GM12878 (cell line): ENCODE results near the gene CHRNA9. TPM values are rescaled to one million over a fixed set of nuclear protein-coding genes. Genes with fewer than 3 reads are reported as not detected.
A peak's percentile ranks its signal among the peaks of the same experiment; 100 is the strongest.

Experiments
- ASH2L ChIP-seq: fragments of 300-600, 200-600 bp; sonication (generic); IDR thresholded peaks from 2 replicates; pipeline ENCODE4 v1.6.1; 2017; ENCODE audit warnings: low read depth, mild to moderate bottlenecking, borderline replicate concordance
- CREM ChIP-seq: IDR thresholded peaks from 2 replicates; pipeline ENCODE4 v1.6.1; 2014; ENCODE audit warnings: antibody characterized with exemption, low read depth
- EZH2 ChIP-seq: IDR thresholded peaks from 2 replicates; pipeline ENCODE4 v1.6.1; 2012; ENCODE audit warnings: low read depth, mild to moderate bottlenecking, control low read depth, inconsistent platforms, low read length, borderline replicate concordance; ENCODE audit not compliant: control insufficient read depth
- GABPA ChIP-seq: IDR thresholded peaks from 2 replicates; pipeline ENCODE4 v1.6.1; 2014; ENCODE audit warnings: antibody characterized with exemption, low read depth, mild to moderate bottlenecking, inconsistent platforms
- IRF4 ChIP-seq: IDR thresholded peaks from 2 replicates; pipeline ENCODE4 v1.6.1; 2011; ENCODE audit warnings: low read depth, low read length
- JUND ChIP-seq: IDR thresholded peaks from 2 replicates; pipeline ENCODE4 v1.6.1; 2012; ENCODE audit warnings: low read depth, mild to moderate bottlenecking, low read length, improper control_type of control experiment, moderate library complexity
- MYC ChIP-seq: IDR thresholded peaks from 2 replicates; pipeline ENCODE4 v1.6.1; 2011; ENCODE audit warnings: mild to moderate bottlenecking, low read length, moderate library complexity, inconsistent platforms; ENCODE audit not compliant: insufficient read depth, insufficient replicate concordance, insufficient read length, severe bottlenecking
- NBN ChIP-seq: fragments of 450-650 bp; IDR thresholded peaks from 2 replicates; pipeline ENCODE4 v1.6.1; 2016
- NFXL1 ChIP-seq: fragments of 450-650 bp; IDR thresholded peaks from 2 replicates; pipeline ENCODE4 v1.6.1; 2017; ENCODE audit warnings: antibody characterized with exemption, mild to moderate bottlenecking, borderline replicate concordance
- PAX5 ChIP-seq: IDR thresholded peaks from 2 replicates; pipeline ENCODE4 v1.6.1; 2011; ENCODE audit warnings: low read depth, low read length, borderline replicate concordance
- RCOR1 ChIP-seq: conservative IDR thresholded peaks from 2 replicates; pipeline ENCODE4 v1.6.1; 2012; ENCODE audit warnings: low read depth, low read length, improper control_type of control experiment
- STAT1 ChIP-seq: fragments of 450-650 bp; conservative IDR thresholded peaks from 2 replicates; pipeline ENCODE4 v1.6.1; 2014; ENCODE audit warnings: antibody characterized with exemption, mild to moderate bottlenecking
- TBL1XR1 ChIP-seq: IDR thresholded peaks from 2 replicates; pipeline ENCODE4 v1.6.1; 2012; ENCODE audit warnings: low read depth, low read length, improper control_type of control experiment
- ZNF24 ChIP-seq: fragments of 450-650 bp; IDR thresholded peaks from 2 replicates; pipeline ENCODE4 v1.6.1; 2017; ENCODE audit warnings: antibody characterized with exemption, mild to moderate bottlenecking
- ZNF274 ChIP-seq: IDR thresholded peaks from one replicate; pipeline ENCODE4 v1.8.0; 2011; ENCODE audit not compliant: insufficient read length, insufficient read depth
- ZNF687 ChIP-seq: fragments of 450-650 bp; IDR thresholded peaks from 2 replicates; pipeline ENCODE4 v1.6.1; 2017; ENCODE audit warnings: mild to moderate bottlenecking, moderate library complexity
- polyA plus RNA-seq, 11 experiments: library from polyadenylated mRNA; depleted of rRNA in 4 of 11; unstranded in 6 of 11; stranded (reverse) in 5 of 11; fragments of >200 nt; fragmentation: Nextera tagmentation in 4 of 11; fragmentation: Illumina TruSeq in 1 of 11; extraction: Ambion mirVana in 4 of 11; extraction: Trizol in 1 of 11; gene quantifications; 1 replicate in 1 of 11; 2 replicates in 10 of 11; pipeline versions ENCODE4 v1.2.1 to v1.2.3, GENCODE V29; 2011 to 2016; ENCODE audit warnings: inconsistent platforms in 2 of 11, missing spikeins in 2 of 11, low read depth in 1 of 11
- total RNA-seq, 4 experiments: library from RNA; depleted of rRNA in 3 of 4; stranded (reverse); fragments of >200 nt in 3 of 4; fragmentation: Illumina TruSeq in 1 of 4; extraction: Trizol in 1 of 4; gene quantifications; 2 replicates each; pipeline versions ENCODE4 v1.2.1 to v1.2.3, GENCODE V29; 2013 to 2021
- TF ChIP-seq, protein P1 (sequence below): IDR thresholded peaks from 2 replicates; pipeline ENCODE4 v1.6.1; 2012; ENCODE audit warnings: low read depth, low read length, improper control_type of control experiment
- TF ChIP-seq, protein P2 (sequence below): IDR thresholded peaks from 2 replicates; pipeline ENCODE4 v1.6.1; 2011; ENCODE audit warnings: borderline replicate concordance, low read depth, mild to moderate bottlenecking, moderate library complexity, low read length; ENCODE audit not compliant: insufficient read depth, poor library complexity, severe bottlenecking
- TF ChIP-seq, protein P3 (sequence below): fragments of 450-650 bp; IDR thresholded peaks from 2 replicates; pipeline ENCODE4 v1.6.1; 2018; ENCODE audit warnings: mild to moderate bottlenecking, low read depth, moderate library complexity; ENCODE audit not compliant: partially characterized antibody
- TF ChIP-seq, protein P4 (sequence below): IDR thresholded peaks from 2 replicates; pipeline ENCODE4 v1.6.1; 2012; ENCODE audit warnings: low read depth, low read length, improper control_type of control experiment

Gene CHRNA9
- total and polyA plus RNA-seq, 10 of the 15 experiments (the other 5 are each of a cell fraction or from before 2014, with no cell fraction given) = 0.05 to 0.09 (median 0.08) TPM; not detected in 7

DNA sequence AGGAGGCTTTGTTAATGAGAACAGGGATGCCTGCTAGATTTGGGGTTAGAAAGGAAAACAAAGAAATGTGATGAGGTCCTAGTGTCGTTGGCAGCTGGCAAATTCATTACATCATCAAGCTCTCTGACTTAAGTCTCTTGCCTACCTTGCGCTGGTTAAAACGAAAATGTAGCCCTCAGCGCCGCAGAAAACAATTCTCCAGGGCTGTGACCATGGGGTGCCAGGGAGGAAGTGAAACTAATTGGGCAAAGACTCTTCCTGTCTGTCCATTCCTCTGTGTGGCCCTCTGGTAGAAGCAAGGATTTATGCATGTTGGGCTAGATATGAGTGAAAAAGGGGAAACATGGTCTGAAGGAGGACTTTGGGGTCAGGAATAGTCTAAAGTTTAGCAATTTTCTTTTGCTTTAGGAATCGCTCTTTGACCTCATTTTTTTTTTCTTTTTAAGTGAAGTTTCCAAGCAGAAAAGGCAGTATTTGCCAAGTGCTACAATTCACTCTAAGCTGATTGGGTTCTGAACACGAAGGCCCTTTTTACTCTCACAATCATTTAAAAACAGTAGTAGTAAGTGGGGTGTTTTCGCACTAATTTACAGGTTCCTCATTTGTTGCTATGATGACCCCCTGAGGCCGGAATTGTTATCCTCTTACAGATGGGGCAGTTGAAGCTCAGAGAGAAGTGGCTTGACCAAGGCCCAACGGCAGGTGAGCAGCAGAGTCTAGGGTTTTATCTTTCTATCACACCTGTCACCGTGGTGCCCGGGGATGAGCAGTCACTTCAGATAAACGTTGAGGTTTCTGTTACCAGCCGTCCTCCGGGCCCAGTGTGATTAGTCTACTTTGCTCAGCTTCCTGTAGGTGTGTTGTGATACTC, 27.3 kb upstream of the CHRNA9 start (continued):
- TF ChIP-seq STAT1 (no peak), NBN (peak; percentile 80), EZH2 (no peak), GABPA (no peak), ASH2L (no peak), JUND (no peak), ZNF274 (no peak), NFXL1 (no peak), MYC (no peak), ZNF687 (peak; percentile 82), TBL1XR1 (no peak), CREM (peak; percentile 36; the same call in 1 of the 2 replicates), IRF4 (peak; percentile 87), RCOR1 (no peak), PAX5 (0 out of 2 replicates have a peak, but pooled peaks have one; percentile 51), ZNF24 (peak; percentile 38)
- TF ChIP-seq, protein P1, sequence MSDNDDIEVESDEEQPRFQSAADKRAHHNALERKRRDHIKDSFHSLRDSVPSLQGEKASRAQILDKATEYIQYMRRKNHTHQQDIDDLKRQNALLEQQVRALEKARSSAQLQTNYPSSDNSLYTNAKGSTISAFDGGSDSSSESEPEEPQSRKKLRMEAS = no peak; the same call in 1 of the 2 replicates
- TF ChIP-seq, protein P2, sequence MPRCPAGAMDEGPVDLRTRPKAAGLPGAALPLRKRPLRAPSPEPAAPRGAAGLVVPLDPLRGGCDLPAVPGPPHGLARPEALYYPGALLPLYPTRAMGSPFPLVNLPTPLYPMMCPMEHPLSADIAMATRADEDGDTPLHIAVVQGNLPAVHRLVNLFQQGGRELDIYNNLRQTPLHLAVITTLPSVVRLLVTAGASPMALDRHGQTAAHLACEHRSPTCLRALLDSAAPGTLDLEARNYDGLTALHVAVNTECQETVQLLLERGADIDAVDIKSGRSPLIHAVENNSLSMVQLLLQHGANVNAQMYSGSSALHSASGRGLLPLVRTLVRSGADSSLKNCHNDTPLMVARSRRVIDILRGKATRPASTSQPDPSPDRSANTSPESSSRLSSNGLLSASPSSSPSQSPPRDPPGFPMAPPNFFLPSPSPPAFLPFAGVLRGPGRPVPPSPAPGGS = no peak
- TF ChIP-seq, protein P3, sequence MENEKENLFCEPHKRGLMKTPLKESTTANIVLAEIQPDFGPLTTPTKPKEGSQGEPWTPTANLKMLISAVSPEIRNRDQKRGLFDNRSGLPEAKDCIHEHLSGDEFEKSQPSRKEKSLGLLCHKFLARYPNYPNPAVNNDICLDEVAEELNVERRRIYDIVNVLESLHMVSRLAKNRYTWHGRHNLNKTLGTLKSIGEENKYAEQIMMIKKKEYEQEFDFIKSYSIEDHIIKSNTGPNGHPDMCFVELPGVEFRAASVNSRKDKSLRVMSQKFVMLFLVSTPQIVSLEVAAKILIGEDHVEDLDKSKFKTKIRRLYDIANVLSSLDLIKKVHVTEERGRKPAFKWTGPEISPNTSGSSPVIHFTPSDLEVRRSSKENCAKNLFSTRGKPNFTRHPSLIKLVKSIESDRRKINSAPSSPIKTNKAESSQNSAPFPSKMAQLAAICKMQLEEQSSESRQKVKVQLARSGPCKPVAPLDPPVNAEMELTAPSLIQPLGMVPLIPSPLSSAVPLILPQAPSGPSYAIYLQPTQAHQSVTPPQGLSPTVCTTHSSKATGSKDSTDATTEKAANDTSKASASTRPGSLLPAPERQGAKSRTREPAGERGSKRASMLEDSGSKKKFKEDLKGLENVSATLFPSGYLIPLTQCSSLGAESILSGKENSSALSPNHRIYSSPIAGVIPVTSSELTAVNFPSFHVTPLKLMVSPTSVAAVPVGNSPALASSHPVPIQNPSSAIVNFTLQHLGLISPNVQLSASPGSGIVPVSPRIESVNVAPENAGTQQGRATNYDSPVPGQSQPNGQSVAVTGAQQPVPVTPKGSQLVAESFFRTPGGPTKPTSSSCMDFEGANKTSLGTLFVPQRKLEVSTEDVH = no peak
- TF ChIP-seq, protein P4, sequence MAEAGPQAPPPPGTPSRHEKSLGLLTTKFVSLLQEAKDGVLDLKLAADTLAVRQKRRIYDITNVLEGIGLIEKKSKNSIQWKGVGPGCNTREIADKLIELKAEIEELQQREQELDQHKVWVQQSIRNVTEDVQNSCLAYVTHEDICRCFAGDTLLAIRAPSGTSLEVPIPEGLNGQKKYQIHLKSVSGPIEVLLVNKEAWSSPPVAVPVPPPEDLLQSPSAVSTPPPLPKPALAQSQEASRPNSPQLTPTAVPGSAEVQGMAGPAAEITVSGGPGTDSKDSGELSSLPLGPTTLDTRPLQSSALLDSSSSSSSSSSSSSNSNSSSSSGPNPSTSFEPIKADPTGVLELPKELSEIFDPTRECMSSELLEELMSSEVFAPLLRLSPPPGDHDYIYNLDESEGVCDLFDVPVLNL = no peak
